ENCODE measurements around the gene LPIN2. TPM values are rescaled to one million over a fixed set of nuclear protein-coding genes. Genes with fewer than 3 reads are reported as not detected.

The LPIN2 gene
- total and polyA plus RNA-seq, 4 donors: 58.6 to 284 (median 103) TPM

DNA sequence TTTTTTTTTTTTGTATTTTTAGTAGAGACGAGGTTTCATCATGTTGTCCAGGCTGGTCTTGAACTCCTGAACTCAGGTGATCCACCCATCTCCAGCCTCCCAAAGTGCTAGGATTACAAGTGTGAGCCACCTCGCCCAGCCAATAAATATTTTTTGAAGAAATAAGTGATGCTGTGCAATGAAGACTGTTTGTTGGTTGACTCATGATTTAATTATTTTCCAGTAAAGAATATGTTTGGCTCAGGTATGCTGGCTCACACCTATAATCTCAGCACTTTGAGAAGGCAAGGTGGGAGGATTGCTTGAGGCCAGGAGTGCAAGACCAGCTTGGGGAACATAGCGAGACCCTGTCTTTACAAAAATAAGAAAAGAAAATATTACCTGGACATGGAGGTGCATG, 41.8 kb upstream of the LPIN2 start:
- Histone ChIP-seq H3K9me3 (ENCODE audit: control insufficient read depth in 4 of 4, low read length in 3 of 4) (no peaks in the 10 kb centered on the region), H3K9ac (ENCODE audit: low read depth in 1 of 2, low read length in 2 of 2) (no peak overlapping the region), H3K27me3 (ENCODE audit: control insufficient read depth in 4 of 4, insufficient read depth in 4 of 4, low read length in 3 of 4) (no peaks in the 10 kb centered on the region), H3K36me3 (ENCODE audit: control insufficient read depth in 4 of 4, insufficient read depth in 3 of 4, low read depth in 1 of 4, low read length in 3 of 4) (no peaks in the 10 kb centered on the region), H3K27ac (ENCODE audit: low read depth in 1 of 2, low read length in 2 of 2) (no peak overlapping the region), H3K4me3 (ENCODE audit: low read depth in 1 of 3, low read length in 3 of 3) (no peak overlapping the region), H3K4me1 (ENCODE audit: control insufficient read depth in 4 of 4, insufficient read depth in 4 of 4, low read length in 3 of 4) (peaks cover 0 to 14% (median 3%) of the 10 kb centered on the region in 4 donors)
- no peak for DNase-seq (ENCODE audit: low spot score)
- no peak for TF ChIP-seq HNF4G (IDR thresholded peaks at IDR 0.05)
- TF ChIP-seq, protein P1, sequence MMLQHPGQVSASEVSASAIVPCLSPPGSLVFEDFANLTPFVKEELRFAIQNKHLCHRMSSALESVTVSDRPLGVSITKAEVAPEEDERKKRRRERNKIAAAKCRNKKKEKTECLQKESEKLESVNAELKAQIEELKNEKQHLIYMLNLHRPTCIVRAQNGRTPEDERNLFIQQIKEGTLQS (IDR thresholded peaks at IDR 0.05): no peak
- TF ChIP-seq, protein P2, sequence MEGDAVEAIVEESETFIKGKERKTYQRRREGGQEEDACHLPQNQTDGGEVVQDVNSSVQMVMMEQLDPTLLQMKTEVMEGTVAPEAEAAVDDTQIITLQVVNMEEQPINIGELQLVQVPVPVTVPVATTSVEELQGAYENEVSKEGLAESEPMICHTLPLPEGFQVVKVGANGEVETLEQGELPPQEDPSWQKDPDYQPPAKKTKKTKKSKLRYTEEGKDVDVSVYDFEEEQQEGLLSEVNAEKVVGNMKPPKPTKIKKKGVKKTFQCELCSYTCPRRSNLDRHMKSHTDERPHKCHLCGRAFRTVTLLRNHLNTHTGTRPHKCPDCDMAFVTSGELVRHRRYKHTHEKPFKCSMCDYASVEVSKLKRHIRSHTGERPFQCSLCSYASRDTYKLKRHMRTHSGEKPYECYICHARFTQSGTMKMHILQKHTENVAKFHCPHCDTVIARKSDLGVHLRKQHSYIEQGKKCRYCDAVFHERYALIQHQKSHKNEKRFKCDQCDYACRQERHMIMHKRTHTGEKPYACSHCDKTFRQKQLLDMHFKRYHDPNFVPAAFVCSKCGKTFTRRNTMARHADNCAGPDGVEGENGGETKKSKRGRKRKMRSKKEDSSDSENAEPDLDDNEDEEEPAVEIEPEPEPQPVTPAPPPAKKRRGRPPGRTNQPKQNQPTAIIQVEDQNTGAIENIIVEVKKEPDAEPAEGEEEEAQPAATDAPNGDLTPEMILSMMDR (IDR thresholded peaks at IDR 0.05; ENCODE audit: low read depth, low read length, missing input control): no peak
- no peak for TF ChIP-seq FOXA2 (IDR thresholded peaks at IDR 0.05)
- no peak for TF ChIP-seq FOXA1 (IDR thresholded peaks at IDR 0.05)
- TF ChIP-seq, protein P3, sequence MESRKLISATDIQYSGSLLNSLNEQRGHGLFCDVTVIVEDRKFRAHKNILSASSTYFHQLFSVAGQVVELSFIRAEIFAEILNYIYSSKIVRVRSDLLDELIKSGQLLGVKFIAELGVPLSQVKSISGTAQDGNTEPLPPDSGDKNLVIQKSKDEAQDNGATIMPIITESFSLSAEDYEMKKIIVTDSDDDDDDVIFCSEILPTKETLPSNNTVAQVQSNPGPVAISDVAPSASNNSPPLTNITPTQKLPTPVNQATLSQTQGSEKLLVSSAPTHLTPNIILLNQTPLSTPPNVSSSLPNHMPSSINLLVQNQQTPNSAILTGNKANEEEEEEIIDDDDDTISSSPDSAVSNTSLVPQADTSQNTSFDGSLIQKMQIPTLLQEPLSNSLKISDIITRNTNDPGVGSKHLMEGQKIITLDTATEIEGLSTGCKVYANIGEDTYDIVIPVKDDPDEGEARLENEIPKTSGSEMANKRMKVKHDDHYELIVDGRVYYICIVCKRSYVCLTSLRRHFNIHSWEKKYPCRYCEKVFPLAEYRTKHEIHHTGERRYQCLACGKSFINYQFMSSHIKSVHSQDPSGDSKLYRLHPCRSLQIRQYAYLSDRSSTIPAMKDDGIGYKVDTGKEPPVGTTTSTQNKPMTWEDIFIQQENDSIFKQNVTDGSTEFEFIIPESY (IDR thresholded peaks at IDR 0.05): no peak
- TF ChIP-seq HNF4A (conservative IDR thresholded peaks at IDR 0.05): no peak
- TF ChIP-seq SP1 (IDR thresholded peaks at IDR 0.05): no peak
- TF ChIP-seq, protein P4, sequence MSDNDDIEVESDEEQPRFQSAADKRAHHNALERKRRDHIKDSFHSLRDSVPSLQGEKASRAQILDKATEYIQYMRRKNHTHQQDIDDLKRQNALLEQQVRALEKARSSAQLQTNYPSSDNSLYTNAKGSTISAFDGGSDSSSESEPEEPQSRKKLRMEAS (IDR thresholded peaks at IDR 0.05): no peak
- no peak for TF ChIP-seq RXRA (IDR thresholded peaks at IDR 0.05)
- no peak for TF ChIP-seq NR2F2 (IDR thresholded peaks at IDR 0.05)
- TF ChIP-seq, protein P5, sequence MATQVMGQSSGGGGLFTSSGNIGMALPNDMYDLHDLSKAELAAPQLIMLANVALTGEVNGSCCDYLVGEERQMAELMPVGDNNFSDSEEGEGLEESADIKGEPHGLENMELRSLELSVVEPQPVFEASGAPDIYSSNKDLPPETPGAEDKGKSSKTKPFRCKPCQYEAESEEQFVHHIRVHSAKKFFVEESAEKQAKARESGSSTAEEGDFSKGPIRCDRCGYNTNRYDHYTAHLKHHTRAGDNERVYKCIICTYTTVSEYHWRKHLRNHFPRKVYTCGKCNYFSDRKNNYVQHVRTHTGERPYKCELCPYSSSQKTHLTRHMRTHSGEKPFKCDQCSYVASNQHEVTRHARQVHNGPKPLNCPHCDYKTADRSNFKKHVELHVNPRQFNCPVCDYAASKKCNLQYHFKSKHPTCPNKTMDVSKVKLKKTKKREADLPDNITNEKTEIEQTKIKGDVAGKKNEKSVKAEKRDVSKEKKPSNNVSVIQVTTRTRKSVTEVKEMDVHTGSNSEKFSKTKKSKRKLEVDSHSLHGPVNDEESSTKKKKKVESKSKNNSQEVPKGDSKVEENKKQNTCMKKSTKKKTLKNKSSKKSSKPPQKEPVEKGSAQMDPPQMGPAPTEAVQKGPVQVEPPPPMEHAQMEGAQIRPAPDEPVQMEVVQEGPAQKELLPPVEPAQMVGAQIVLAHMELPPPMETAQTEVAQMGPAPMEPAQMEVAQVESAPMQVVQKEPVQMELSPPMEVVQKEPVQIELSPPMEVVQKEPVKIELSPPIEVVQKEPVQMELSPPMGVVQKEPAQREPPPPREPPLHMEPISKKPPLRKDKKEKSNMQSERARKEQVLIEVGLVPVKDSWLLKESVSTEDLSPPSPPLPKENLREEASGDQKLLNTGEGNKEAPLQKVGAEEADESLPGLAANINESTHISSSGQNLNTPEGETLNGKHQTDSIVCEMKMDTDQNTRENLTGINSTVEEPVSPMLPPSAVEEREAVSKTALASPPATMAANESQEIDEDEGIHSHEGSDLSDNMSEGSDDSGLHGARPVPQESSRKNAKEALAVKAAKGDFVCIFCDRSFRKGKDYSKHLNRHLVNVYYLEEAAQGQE (IDR thresholded peaks at IDR 0.05): no peak
- TF ChIP-seq YY1 (IDR thresholded peaks at IDR 0.05): no peak
- no peak for TF ChIP-seq RAD21 (IDR thresholded peaks at IDR 0.05)
- TF ChIP-seq GABPA (IDR thresholded peaks at IDR 0.05 in 1 of 2, conservative IDR thresholded peaks at IDR 0.05 in 1 of 2): no peak
- WGBS: 93% methylated on average over 3 of the region's 3 CpGs

DNA sequence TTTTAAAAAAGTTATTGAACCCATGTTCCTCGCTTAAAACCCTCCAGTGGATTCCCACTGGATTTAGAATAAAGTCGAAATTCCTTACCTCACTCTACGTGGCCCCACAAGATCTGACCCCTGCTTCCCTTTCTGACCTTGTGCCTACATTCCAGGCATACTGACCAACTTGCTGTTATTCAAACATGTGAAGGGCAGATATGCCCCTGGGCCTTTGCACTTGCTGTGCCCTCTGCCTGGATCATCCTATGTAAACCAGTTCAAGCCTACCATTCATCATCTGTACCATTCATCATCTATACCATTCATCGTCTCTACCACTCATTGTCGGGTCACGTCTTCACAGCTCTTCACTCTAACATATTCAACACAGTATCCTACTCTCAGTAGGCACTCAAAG, 41.3 kb upstream of the LPIN2 start:
- DNase-seq (ENCODE audit: low spot score): no peak
- peaks cover 0 to 14% (median 3%) of the 10 kb centered on the region in 4 donors for H3K4me1 ChIP-seq (ENCODE audit: control insufficient read depth in 4 of 4, insufficient read depth in 4 of 4, low read length in 3 of 4)
- H3K9me3 ChIP-seq (ENCODE audit: control insufficient read depth in 4 of 4, low read length in 3 of 4): no peaks in the 10 kb centered on the region
- no peaks in the 10 kb centered on the region for H3K36me3 ChIP-seq (ENCODE audit: control insufficient read depth in 4 of 4, insufficient read depth in 3 of 4, low read depth in 1 of 4, low read length in 3 of 4)
- 99% methylated on average over 6 of the region's 6 CpGs for WGBS
- no peak overlapping the region for H3K9ac ChIP-seq (ENCODE audit: low read depth in 1 of 2, low read length in 2 of 2)
- H3K27me3 ChIP-seq (ENCODE audit: control insufficient read depth in 4 of 4, insufficient read depth in 4 of 4, low read length in 3 of 4): no peaks in the 10 kb centered on the region
- TF ChIP-seq, protein P5 (IDR thresholded peaks at IDR 0.05): no peak
- TF ChIP-seq SP1 (IDR thresholded peaks at IDR 0.05): no peak
- TF ChIP-seq YY1 (IDR thresholded peaks at IDR 0.05): no peak
- no peak overlapping the region for H3K27ac ChIP-seq (ENCODE audit: low read depth in 1 of 2, low read length in 2 of 2)
- H3K4me3 ChIP-seq (ENCODE audit: low read depth in 1 of 3, low read length in 3 of 3): no peak overlapping the region
